HepG2 (cell line): ENCODE results near the gene CLIC6. TPM values are rescaled to one million over a fixed set of nuclear protein-coding genes. Genes with fewer than 3 reads are reported as not detected.

Experiments used
- ATAC-seq: fragments of 200-7000 bp; cut with Tn5 transposase; 3 replicates; pipeline ENCODE4 v1.9.1; 2020; ENCODE audit warnings: mild to moderate bottlenecking, moderate library complexity
- BruUV-seq: library from RNA; stranded (reverse); fragments of 400-500 nt; replicated peaks from 2 replicates; lab custom pipeline; 2021; lab: Mats Ljungman, UMichigan
- CTCF ChIA-PET: fragments of 300-600 bp; formaldehyde crosslinking; extraction: SDS; loops from one replicate; lab custom pipeline; 2021; ENCODE audit warnings: low total read pairs, inconsistent platforms, low intra/inter-chr PET ratio; lab: Yijun Ruan, JAX
- POLR2A ChIA-PET: fragments of 350-600 bp; sonication (Branson Sonifier 250); formaldehyde crosslinking; loops from one replicate; lab custom pipeline; 2020; ENCODE audit warnings: antibody characterized with exemption, inconsistent platforms; lab: Yijun Ruan, JAX
- DNase-seq: peaks from one replicate; pipeline ENCODE4 v3.0.0-alpha.2; 2015; ENCODE audit warnings: low spot score
- FAIRE-seq: peaks from 3 replicates; lab custom pipeline; 2011; peaks lifted over from hg19 to GRCh38; lab: Jason Lieb, UNC
- H2AFZ ChIP-seq: one replicate; pipeline ENCODE4 v1.6.1; 2011; ENCODE audit warnings: low read length, inconsistent platforms
- H3K27ac ChIP-seq: fragments of 300-600 bp; 3 replicates; pipeline ENCODE4 v1.8.0; 2011; ENCODE audit warnings: mixed run types, mild to moderate bottlenecking, mixed read lengths, low read length, inconsistent platforms; ENCODE audit not compliant: insufficient read depth; ENCODE audit errors: extremely low read length
- H3K27me3 ChIP-seq, 2 experiments: fragments of 200-600 bp in 1 of 2; 2 replicates in 1 of 2; 3 replicates in 1 of 2; pipeline versions ENCODE4 v1.6.0 to v1.8.0; 2011; ENCODE audit warnings: low read length in 2 of 2, mild to moderate bottlenecking in 2 of 2, moderate library complexity in 2 of 2, inconsistent platforms in 1 of 2; ENCODE audit not compliant: insufficient read depth in 2 of 2, control insufficient read depth in 1 of 2
- H3K36me3 ChIP-seq, 2 experiments: fragments of 200-600 bp in 1 of 2; replicated peaks in 1 of 2; 2 replicates in 1 of 2; 3 replicates in 1 of 2; pipeline versions ENCODE4 v1.5.1 to v1.8.0; 2011; ENCODE audit warnings: low read length in 2 of 2, inconsistent platforms in 1 of 2; ENCODE audit not compliant: insufficient read depth in 2 of 2, control insufficient read depth in 1 of 2
- H3K4me1 ChIP-seq: 2 replicates; pipeline ENCODE4 v1.5.1; 2012; ENCODE audit warnings: low read length, inconsistent platforms; ENCODE audit not compliant: insufficient read depth
- H3K4me2 ChIP-seq: 2 replicates; pipeline ENCODE4 v1.6.0; 2011; ENCODE audit warnings: low read depth, low read length, inconsistent platforms
- H3K4me3 ChIP-seq, 3 experiments: fragments of 200-600 bp in 1 of 3; sonication (generic), shearing (Covaris generic) in 1 of 3; replicated peaks in 1 of 3; 2 replicates each; pipeline ENCODE4 v1.5.1; 2011 to 2016; ENCODE audit warnings: low read length in 3 of 3, inconsistent platforms in 2 of 3, low read depth in 2 of 3, mild to moderate bottlenecking in 2 of 3, control low read depth in 1 of 3, mixed read lengths in 1 of 3; ENCODE audit not compliant: insufficient read depth in 1 of 3
- H3K79me2 ChIP-seq: one replicate; pipeline ENCODE4 v1.6.1; 2011; ENCODE audit warnings: low read length, inconsistent platforms; ENCODE audit not compliant: insufficient read depth
- H3K9ac ChIP-seq: 2 replicates; pipeline ENCODE4 v1.6.0; 2011; ENCODE audit warnings: mild to moderate bottlenecking, low read depth, low read length, inconsistent platforms; ENCODE audit not compliant: insufficient read depth
- H3K9me3 ChIP-seq: 2 replicates; pipeline ENCODE4 v1.5.1; 2012; ENCODE audit warnings: mild to moderate bottlenecking, low read length
- H4K20me1 ChIP-seq: 2 replicates; pipeline ENCODE4 v1.6.0; 2011; ENCODE audit warnings: inconsistent platforms, mild to moderate bottlenecking, low read length, moderate library complexity; ENCODE audit not compliant: insufficient read depth
- ASH2L ChIP-seq: fragments of 300-600, 200-600 bp; sonication (generic); IDR thresholded peaks from 2 replicates; pipeline ENCODE4 v1.7.0; 2017; ENCODE audit warnings: low read depth, mild to moderate bottlenecking, moderate library complexity, mixed read lengths, low read length; ENCODE audit not compliant: insufficient read length
- BATF2 ChIP-seq: sonication (generic); formaldehyde crosslinking; IDR thresholded peaks from 2 replicates; pipeline ENCODE4 v1.8.0; 2022; ENCODE audit warnings: mild to moderate bottlenecking, missing genetic modification reagents, moderate library complexity
- GMEB2 ChIP-seq: IDR thresholded peaks from 2 replicates; pipeline ENCODE4 v1.6.1; 2016; ENCODE audit warnings: missing biosample characterization, missing genetic modification reagents, low read depth
- LCORL ChIP-seq, 2 experiments: fragments of 450-650 bp in 1 of 2; sonication (generic) in 1 of 2; formaldehyde crosslinking in 1 of 2; IDR thresholded peaks; 2 replicates each; pipeline versions ENCODE4 v1.5.0 to v1.6.1; 2017 to 2020; ENCODE audit warnings: antibody characterized with exemption in 1 of 2, missing genetic modification reagents in 1 of 2
- MAZ ChIP-seq, 2 experiments: sonication (generic) in 1 of 2; formaldehyde crosslinking in 1 of 2; IDR thresholded peaks; 2 replicates each; pipeline versions ENCODE4 v1.5.0 to v1.6.1; 2012 to 2020; ENCODE audit warnings: low read depth in 2 of 2, mild to moderate bottlenecking in 2 of 2, borderline replicate concordance in 1 of 2, improper control_type of control experiment in 1 of 2, low read length in 1 of 2, missing genetic modification reagents in 1 of 2, moderate library complexity in 1 of 2
- MEIS2 ChIP-seq: sonication (generic); formaldehyde crosslinking; IDR thresholded peaks from 2 replicates; pipeline ENCODE4 v1.9.0; 2021; ENCODE audit warnings: mild to moderate bottlenecking, missing genetic modification reagents
- NBN ChIP-seq: fragments of 450-650 bp; conservative IDR thresholded peaks from 2 replicates; pipeline ENCODE4 v1.6.1; 2017
- POLR2A ChIP-seq, 2 experiments: IDR thresholded peaks; 2 replicates each; pipeline ENCODE4 v1.6.1; 2011; ENCODE audit warnings: low read depth in 2 of 2, low read length in 2 of 2, mild to moderate bottlenecking in 1 of 2, moderate library complexity in 1 of 2; ENCODE audit not compliant: insufficient read depth in 1 of 2
- SIN3B ChIP-seq: fragments of 150-350 bp; IDR thresholded peaks from 2 replicates; pipeline ENCODE4 v1.6.1; 2014; ENCODE audit warnings: low read length
- SMAD1 ChIP-seq: sonication (generic); formaldehyde crosslinking; IDR thresholded peaks from 2 replicates; pipeline ENCODE4 v1.4.0; 2020; ENCODE audit warnings: missing genetic modification reagents, low read depth, mild to moderate bottlenecking, borderline replicate concordance
- ZNF260 ChIP-seq: sonication (generic); formaldehyde crosslinking; IDR thresholded peaks from 2 replicates; pipeline ENCODE4 v1.4.0; 2020; ENCODE audit warnings: missing genetic modification reagents, low read depth, mild to moderate bottlenecking, borderline replicate concordance
- ZNF430 ChIP-seq: sonication (generic); formaldehyde crosslinking; IDR thresholded peaks from 2 replicates; pipeline ENCODE4 v1.9.0; 2021; ENCODE audit warnings: mild to moderate bottlenecking, missing genetic modification reagents
- ZNF503 ChIP-seq: sonication (generic); formaldehyde crosslinking; IDR thresholded peaks from 2 replicates; pipeline ENCODE4 v1.4.0; 2020; ENCODE audit warnings: missing genetic modification reagents
- WGBS: methylation state at CpG from one replicate; pipeline ENCODE4 v1.1.6; 2017; ENCODE audit warnings: low lambda C conversion rate; 5-methylcytosine and 5-hydroxymethylcytosine counted together
- in situ Hi-C: cut with HindIII; loops from 2 replicates; pipeline ENCODE4 v1.10.0; 2017; ENCODE audit warnings: low pct_unique_long_range_greater_than_20kb; ENCODE audit not compliant: extremely low pct_ligation_motif_present
- intact Hi-C: fragments of 100-400 bp; cut with micrococcal nuclease; formaldehyde crosslinking; loops from one replicate; pipeline ENCODE4 v1.10.0; 2022; ENCODE audit not compliant: unreplicated experiment
- polyA plus RNA-seq, 8 experiments: library from polyadenylated mRNA; depleted of rRNA in 3 of 8; stranded (reverse) in 7 of 8; unstranded in 1 of 8; fragments of >200 nt; fragmentation: Illumina TruSeq in 4 of 8; extraction: Trizol in 4 of 8; gene quantifications; 2 replicates each; pipeline versions ENCODE4 v1.2.1 to v1.2.3, GENCODE V29; 2011 to 2016; ENCODE audit warnings: low read depth in 4 of 8, missing spikeins in 1 of 8, mixed read lengths in 1 of 8; ENCODE audit not compliant: insufficient read depth in 1 of 8
- total RNA-seq, 5 experiments: library from RNA; depleted of rRNA; stranded (reverse); fragments of >200 nt; fragmentation: Illumina TruSeq; extraction: Trizol; gene quantifications; 2 replicates each; pipeline ENCODE4 v1.2.3, GENCODE V29; 2016; ENCODE audit warnings: low read depth in 1 of 5
- TF ChIP-seq, protein P1 (sequence below): sonication (generic); formaldehyde crosslinking; IDR thresholded peaks from 2 replicates; pipeline ENCODE4 v1.8.1; 2022; ENCODE audit warnings: low read depth, mild to moderate bottlenecking, missing genetic modification reagents
- TF ChIP-seq, protein P2 (sequence below): IDR thresholded peaks from 2 replicates; pipeline ENCODE4 v1.6.1; 2016; ENCODE audit warnings: control low read depth

The CLIC6 gene
- total and polyA plus RNA-seq, 2 of the 13 experiments (the other 11 are each of a cell fraction or from before 2014, with no cell fraction given), result not detected

DNA sequence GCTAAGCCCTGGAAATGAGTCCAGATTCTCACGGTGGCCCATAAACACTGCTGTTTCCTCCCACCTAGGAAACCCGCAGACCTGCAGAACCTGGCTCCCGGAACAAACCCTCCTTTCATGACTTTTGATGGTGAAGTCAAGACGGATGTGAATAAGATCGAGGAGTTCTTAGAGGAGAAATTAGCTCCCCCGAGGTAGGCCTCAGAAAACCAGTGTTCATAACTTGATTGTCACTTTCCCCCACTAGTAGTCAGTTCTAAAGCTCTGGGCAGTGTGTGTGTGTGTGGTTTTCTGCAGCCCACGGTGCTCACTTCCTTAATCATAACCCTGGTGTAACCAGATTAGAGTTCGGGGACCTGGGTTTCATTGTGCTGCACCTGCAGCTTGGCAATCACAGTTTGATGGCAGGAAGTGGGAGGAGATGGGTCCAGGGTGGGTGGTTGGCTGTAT, 39.1 kb downstream of the CLIC6 start:
- peaks cover 6 to 56% of the 10 kb centered on the region in 2 experiments; a peak in 3 of 5 replicates for H3K27me3 ChIP-seq
- 37% methylated on average over 8 of the region's 8 CpGs for WGBS
- H3K27ac ChIP-seq, result no peak overlapping the region
- no peaks in the 10 kb centered on the region for H3K4me1 ChIP-seq
- H2AFZ ChIP-seq, result no peak overlapping the region
- in situ Hi-C loops, result no loop called here
- TF ChIP-seq ASH2L (no peak), MAZ (IDR thresholded peaks at IDR 0.05; ENCODE audit: borderline replicate concordance, low read depth, low read length) (no peak), MAZ (CRISPR knock-in tag; IDR thresholded peaks at IDR 0.05; ENCODE audit: low read depth) (no peak), LCORL (IDR thresholded peaks at IDR 0.05) (no peak), LCORL (CRISPR knock-in tag; IDR thresholded peaks at IDR 0.05) (no peak), ZNF503 (CRISPR knock-in tag) (no peak), SIN3B (no peak), NBN (no peak), SMAD1 (CRISPR knock-in tag) (no peak), ZNF260 (no peak), BATF2 (CRISPR knock-in tag) (no peak), ZNF430 (CRISPR knock-in tag) (no peak), MEIS2 (CRISPR knock-in tag) (no peak), POLR2A (IDR thresholded peaks at IDR 0.05; ENCODE audit: insufficient read depth in 1 of 2, low read depth in 2 of 2, low read length in 2 of 2) (no peak), GMEB2 (CRISPR knock-in tag) (no peak)
- TF ChIP-seq, protein P1, sequence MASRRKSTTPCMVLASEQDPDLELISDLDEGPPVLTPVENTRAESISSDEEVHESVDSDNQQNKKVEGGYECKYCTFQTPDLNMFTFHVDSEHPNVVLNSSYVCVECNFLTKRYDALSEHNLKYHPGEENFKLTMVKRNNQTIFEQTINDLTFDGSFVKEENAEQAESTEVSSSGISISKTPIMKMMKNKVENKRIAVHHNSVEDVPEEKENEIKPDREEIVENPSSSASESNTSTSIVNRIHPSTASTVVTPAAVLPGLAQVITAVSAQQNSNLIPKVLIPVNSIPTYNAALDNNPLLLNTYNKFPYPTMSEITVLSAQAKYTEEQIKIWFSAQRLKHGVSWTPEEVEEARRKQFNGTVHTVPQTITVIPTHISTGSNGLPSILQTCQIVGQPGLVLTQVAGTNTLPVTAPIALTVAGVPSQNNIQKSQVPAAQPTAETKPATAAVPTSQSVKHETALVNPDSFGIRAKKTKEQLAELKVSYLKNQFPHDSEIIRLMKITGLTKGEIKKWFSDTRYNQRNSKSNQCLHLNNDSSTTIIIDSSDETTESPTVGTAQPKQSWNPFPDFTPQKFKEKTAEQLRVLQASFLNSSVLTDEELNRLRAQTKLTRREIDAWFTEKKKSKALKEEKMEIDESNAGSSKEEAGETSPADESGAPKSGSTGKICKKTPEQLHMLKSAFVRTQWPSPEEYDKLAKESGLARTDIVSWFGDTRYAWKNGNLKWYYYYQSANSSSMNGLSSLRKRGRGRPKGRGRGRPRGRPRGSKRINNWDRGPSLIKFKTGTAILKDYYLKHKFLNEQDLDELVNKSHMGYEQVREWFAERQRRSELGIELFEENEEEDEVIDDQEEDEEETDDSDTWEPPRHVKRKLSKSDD (CRISPR knock-in tag), result no peak
- TF ChIP-seq, protein P2, sequence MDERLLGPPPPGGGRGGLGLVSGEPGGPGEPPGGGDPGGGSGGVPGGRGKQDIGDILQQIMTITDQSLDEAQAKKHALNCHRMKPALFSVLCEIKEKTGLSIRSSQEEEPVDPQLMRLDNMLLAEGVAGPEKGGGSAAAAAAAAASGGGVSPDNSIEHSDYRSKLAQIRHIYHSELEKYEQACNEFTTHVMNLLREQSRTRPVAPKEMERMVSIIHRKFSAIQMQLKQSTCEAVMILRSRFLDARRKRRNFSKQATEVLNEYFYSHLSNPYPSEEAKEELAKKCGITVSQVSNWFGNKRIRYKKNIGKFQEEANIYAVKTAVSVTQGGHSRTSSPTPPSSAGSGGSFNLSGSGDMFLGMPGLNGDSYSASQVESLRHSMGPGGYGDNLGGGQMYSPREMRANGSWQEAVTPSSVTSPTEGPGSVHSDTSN (CRISPR knock-in tag), result no peak
- CTCF ChIA-PET, result no interaction called here
- DNase-seq (no peak), ATAC-seq (no peak), FAIRE-seq (no peak)
- no peak overlapping the region for H3K4me2 ChIP-seq
- no peak overlapping the region for H3K9ac ChIP-seq
- no peak overlapping the region for H3K4me3 ChIP-seq
- no TSS peak for BruUV-seq
- POLR2A ChIA-PET, result no interaction called here
- intact Hi-C loops, result no loop called here
- no peaks in the 10 kb centered on the region for H3K36me3 ChIP-seq
- H4K20me1 ChIP-seq, result no peaks in the 10 kb centered on the region
- H3K9me3 ChIP-seq, result no peaks in the 10 kb centered on the region
- no peaks in the 10 kb centered on the region for H3K79me2 ChIP-seq
